NCI-H2029 (cell line): ENCODE measurements around the gene PABPN1L.

Experiments used
- DNase-seq: peaks from one replicate; lab custom pipeline; 2025; lab: John Stamatoyannopoulos, UW

Gene PABPN1L

GRCh38 chr16:88848557-88848956 is 17.9 kb downstream of the PABPN1L start:
- DNase-seq = no peak

DNA sequence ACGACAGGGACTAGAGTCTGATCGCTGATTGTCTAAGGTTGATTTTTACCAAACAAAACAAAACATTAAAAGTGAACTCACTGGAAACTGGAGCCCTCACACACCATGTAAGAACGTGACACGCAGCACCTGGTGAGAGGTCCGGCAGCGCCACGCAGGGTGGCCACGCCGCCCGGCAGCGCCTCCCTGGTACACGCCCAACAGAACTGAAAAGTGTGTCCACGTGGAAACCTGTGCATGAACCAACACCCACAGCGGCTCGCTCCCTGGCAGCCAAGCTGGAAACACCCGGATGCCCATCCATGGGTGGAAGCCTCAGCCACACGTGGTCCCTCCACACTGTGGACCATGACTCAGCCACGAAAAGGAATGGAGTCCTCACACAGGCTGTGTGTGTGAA is 18.8 kb downstream of the PABPN1L start:
- DNase-seq = no peak

- DNase-seq = no peak
Measured at GRCh38 chr16:88846088-88846487, 20.4 kb downstream of the PABPN1L start.

- no peak for DNase-seq
Measured at GRCh38 chr16:88844419-88845036, 21.9 kb downstream of the PABPN1L start.

DNA sequence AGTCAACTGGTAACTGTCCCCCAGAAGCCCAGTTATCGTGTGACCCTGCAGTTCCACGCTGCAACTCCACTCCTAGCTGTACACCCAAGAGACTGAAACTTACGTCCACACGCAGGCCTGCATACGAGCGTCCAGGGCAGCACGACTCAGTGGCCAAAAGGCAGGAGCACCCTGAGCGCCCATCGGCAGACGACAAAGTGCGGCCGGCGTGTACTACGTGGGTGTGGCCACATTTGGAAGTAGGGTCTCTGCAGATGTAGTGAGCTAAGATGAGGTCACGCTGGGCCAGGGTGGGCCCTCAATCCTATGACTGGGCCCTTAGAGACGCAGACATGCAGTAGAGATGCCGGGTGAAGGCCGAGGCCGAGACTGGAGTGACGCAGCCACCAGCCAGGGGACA is 23.2 kb downstream of the PABPN1L start:
- DNase-seq = no peak

GRCh38 chr16:88842806-88843205 is 23.7 kb downstream of the PABPN1L start:
- no peak for DNase-seq

DNA sequence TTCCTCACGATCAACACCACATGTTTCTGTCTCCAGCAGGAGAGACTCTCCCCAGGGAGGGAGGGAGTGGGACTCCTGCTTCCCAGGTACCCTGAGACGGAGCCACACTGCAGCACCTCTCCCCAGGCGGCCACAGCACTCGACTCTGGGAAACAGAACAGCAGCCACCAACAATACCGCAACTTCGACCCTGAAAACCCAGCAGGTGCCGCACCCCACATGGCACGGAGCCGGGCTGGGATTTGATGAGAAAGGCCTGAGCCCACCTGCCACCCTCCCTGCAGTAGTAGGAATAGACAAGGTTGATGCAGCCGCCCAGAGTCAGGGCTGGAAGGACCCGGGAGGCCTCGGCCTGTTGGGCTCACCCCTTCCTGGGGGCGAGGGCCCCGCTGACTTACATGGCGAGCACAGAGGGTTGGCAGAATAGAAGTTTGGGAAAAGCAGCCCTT is 24.1 kb downstream of the PABPN1L start:
- no peak for DNase-seq

GRCh38 chr16:88841521-88842307 is 24.7 kb downstream of the PABPN1L start:
- DNase-seq = no peak

DNA sequence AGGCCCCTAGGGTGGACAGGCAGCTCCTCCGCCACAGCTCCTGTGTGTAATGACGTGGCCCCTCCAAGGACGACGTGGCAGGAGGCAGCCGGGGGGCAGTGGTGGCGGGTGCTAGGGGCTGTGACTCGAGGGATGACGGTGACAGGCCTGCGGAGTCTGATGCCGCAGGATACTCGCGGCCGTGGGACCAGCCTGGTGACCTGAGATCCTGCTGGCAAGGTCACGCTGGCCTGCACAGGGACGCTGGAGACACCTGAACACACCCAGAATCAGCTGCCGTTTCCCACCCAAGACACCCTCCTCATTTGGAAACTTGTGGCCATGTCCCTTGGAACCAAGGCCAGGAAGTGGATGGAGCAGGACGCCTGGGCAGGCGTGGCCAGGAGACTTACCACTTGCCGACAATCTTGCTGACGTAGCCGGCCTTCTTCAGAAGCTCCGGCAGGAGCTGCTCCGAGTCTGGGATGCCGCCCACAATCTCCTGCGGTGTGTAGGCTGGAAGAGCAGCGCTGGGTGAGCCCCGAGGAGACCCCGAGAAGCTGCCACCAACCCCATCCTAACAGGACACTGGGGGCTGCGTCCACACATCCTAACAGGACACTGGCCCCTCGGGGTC is 25.8 kb downstream of the PABPN1L start:
- no peak for DNase-seq

GRCh38 chr16:88839745-88840599 is 26.5 kb downstream of the PABPN1L start:
- DNase-seq = no peak

DNA sequence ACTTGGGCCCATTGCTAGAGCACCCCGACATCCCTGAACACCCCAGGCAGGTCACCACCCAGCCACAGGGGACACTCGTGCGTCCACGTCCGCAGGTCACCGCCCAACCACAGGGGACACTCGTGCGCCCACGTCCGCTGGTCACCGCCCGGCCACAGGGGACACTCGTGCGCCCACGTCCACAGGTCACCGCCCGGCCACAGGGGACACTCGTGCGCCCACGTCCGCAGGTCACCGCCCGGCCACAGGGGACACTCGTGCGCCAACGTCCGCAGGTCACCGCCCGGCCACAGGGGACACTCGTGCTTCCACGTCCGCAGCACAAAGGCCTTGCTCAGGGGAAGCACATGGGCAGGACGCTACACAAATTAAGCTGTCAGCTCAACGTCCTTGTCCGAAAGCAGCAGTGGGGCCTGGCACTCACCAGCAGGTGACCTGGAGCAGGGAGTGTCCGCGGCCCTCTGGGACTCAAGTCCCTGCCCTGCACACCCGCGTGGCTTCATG is 27.4 kb downstream of the PABPN1L start:
- DNase-seq = no peak

DNA sequence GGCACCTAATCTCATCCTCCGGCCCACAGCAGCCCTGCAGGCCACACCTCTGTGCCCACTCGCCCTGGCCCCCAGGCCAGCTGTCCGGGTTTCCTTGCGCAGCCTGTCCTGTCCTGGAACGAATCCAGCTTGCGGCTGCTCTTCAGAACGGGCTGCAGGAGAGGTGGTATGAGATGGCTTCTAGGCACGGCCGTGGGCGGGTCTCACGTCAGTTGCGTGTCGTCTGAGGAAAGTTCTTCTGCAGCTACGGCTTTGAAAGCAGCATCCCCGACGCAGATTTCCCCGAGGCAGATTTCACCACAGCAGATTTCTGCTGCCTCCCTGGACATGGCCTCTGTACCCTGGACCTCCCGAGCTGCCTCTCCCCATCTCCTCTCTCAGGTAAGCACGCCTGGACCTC is 27.9 kb downstream of the PABPN1L start:
- DNase-seq = no peak

GRCh38 chr16:88837806-88838205 is 28.7 kb downstream of the PABPN1L start:
- no peak for DNase-seq

DNA sequence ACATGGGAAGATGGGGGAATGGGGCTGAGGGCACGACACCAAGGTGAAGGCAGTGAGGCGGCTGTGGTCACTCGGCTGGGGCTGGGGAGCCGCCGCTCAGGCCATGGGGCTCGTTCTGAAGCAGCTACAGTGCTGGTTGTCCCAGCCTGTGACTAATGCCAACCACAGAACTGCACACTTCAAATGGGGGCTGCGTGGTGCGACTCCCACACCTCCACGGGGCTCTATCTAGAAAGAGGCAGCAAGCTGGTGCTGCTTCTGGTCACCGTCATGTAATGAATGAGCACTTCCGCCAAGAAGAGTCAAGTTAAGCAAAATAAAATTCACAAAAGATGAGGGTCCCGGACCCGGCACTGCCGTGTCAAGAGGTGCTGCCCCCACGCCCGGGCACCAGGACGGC is 29.7 kb downstream of the PABPN1L start:
- no peak for DNase-seq

- no peak for DNase-seq
Measured at GRCh38 chr16:88835818-88836217, 30.6 kb downstream of the PABPN1L start.

DNA sequence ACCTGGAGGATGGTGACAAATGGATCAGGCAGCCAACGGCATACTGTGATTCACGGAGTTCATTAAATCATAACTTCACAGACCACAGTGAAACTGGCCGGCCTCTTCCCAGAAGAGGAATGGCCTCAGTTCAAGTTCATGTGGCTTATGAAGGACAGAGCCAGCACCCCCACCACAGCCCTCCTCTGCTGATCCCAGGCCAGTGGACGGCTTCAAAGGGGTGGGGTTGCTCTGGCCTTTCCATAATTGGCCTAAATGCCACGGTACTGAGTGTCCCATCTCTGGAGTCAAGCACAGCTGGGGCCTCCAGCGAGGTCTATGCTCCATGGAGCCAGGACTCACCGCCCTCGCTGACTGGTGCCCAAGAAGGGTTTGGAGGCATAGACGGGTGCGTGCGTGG is 31.1 kb downstream of the PABPN1L start:
- DNase-seq = no peak

DNA sequence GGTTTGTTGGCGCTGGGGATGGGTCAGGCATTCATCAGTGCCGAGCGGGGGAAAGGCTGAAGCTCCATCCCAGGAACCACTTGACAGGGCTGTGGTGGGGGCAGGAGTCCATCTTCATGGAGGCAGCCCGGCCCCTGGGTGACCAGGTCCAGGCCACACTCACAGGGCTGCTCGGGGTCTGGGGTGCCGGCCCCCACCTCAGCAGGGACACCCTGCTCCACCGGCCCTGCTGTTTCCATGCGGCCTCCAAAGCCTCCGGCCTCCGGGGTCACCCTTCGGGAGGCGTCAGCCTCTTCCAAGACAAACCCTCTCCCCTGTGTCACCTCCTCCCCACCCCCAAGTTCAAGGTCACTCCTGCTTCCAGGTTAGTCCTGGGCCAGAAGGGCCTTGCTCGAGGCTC is 31.8 kb downstream of the PABPN1L start:
- DNase-seq = no peak

GRCh38 chr16:88833086-88833485 is 33.4 kb downstream of the PABPN1L start:
- DNase-seq = no peak

DNA sequence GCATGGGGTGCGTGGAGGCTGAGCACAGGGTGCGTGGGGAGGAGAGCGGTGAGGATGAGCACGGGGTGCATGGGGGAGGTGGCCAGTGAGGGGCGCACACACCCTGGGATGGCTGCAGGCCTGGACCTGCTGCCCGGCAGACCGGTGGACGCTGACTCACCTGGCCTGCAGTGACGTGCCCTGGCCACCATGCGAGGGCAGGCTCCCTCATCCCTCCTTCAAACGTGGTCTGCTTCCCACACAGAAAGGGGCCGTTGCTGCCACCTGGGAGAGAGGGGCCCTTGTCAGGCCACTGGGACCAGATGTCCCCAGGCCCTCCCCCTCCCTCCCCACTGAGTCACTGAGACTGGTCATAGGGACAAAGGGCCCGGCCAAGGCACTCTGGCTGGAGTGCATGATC is 34.6 kb downstream of the PABPN1L start:
- no peak for DNase-seq

DNA sequence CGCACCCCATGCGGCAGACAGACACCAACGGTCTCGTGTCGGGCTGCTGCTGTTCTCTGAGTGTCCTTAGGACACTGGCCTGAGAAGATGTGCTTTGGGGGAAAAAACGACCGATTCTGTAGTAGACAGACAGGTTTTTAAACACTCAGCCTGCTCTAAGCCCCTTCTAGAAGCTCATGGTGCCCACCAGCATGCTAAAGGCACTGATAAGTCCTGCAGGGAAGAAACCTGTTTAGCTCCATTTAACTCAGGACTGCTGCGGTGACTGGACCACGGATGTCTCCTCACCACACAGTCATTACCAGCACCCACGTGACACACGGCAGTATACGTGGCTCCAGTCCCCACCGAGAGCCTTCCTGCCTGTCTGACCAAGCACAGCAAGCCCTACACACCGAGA is 35.7 kb downstream of the PABPN1L start:
- no peak for DNase-seq

GRCh38 chr16:88830258-88830657 is 36.2 kb downstream of the PABPN1L start:
- DNase-seq = no peak

- DNase-seq = no peak
Measured at GRCh38 chr16:88828711-88829110, 37.7 kb downstream of the PABPN1L start.
